ENCODE results near the gene KIF5C. TPM values are rescaled to one million over a fixed set of nuclear protein-coding genes. Genes with fewer than 3 reads are reported as not detected.
A peak's percentile ranks its signal among the peaks of the same experiment; 100 is the strongest.

Gene KIF5C
- total RNA-seq, 1 donor from 2014 or later = 38.9 TPM

DNA sequence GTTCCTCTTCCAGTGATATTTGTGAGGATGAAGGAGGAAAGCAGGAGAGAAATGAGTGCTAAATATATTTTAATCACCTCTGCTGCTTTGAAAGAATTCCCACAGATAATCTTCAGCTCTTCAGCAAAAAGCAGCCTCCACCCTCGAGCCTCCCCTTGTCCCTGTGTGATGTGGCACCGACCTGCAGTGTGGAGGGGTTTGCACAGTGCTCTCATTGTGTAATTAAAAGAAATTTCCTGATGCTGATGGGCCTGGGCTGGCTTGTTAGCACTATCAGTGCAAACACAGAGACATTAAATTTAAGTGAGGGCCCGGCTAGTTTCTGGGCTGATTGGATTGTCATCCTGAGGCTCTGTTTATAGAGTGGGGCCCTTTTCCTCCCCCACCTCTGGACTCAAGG is 53.4 kb downstream of the KIF5C start:
- no peaks in the 10 kb centered on the region for H3K27me3 Mint-ChIP-seq
- TF ChIP-seq, protein P1, sequence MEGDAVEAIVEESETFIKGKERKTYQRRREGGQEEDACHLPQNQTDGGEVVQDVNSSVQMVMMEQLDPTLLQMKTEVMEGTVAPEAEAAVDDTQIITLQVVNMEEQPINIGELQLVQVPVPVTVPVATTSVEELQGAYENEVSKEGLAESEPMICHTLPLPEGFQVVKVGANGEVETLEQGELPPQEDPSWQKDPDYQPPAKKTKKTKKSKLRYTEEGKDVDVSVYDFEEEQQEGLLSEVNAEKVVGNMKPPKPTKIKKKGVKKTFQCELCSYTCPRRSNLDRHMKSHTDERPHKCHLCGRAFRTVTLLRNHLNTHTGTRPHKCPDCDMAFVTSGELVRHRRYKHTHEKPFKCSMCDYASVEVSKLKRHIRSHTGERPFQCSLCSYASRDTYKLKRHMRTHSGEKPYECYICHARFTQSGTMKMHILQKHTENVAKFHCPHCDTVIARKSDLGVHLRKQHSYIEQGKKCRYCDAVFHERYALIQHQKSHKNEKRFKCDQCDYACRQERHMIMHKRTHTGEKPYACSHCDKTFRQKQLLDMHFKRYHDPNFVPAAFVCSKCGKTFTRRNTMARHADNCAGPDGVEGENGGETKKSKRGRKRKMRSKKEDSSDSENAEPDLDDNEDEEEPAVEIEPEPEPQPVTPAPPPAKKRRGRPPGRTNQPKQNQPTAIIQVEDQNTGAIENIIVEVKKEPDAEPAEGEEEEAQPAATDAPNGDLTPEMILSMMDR (conservative IDR thresholded peaks at IDR 0.05) = no peak
- H3K27ac Mint-ChIP-seq = no peak overlapping the region
- no peaks in the 10 kb centered on the region for H3K9me3 Mint-ChIP-seq
- peak overlapping the region; percentile 24 for H3K4me3 Mint-ChIP-seq
- DNase-seq (ENCODE audit: extremely low spot score, unreplicated experiment) = no peak
- peaks cover 46% of the 10 kb centered on the region for H3K4me1 Mint-ChIP-seq (ENCODE audit: unreplicated experiment)
- peaks cover 10% of the 10 kb centered on the region for H3K36me3 Mint-ChIP-seq

DNA sequence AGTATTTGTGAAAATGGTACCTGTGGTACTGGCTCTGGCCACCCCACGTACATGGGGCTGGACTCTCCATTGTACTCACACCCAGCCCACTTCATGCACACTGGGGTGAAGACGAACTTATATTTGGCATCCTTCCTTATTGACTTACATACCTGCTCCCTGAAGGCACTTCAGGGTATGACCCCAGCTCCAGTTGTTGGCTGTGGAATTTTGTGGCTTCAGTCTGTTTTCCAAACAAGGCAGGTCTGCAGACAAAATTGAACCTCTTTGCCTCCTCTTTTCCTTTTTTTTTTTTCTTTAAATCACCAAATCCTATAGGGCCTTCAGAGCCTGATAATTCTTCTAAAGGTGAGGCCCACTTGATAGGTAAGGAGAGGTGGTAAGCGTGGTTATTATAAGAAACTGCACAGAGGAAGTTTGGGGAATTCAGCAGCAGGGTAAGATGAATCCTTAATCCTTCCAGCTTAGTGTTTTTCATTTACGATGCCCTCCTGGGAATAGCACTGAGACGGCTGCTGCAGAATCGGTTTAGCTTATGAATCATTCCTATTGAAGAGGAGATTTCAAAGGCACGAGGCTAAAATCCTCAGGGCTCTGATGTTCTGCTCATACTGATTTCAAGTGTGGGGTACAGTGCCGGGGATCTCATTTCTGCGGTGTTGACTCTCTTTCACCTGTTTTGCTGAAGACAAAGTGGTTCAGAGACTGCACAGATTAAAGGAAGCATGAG is 55.2 kb downstream of the KIF5C start:
- TF ChIP-seq, protein P1 (conservative IDR thresholded peaks at IDR 0.05) = no peak
- no peaks in the 10 kb centered on the region for H3K9me3 Mint-ChIP-seq
- no peaks in the 10 kb centered on the region for H3K27me3 Mint-ChIP-seq
- H3K27ac Mint-ChIP-seq = peak overlapping the region; percentile 27
- peaks cover 50% of the 10 kb centered on the region for H3K4me1 Mint-ChIP-seq (ENCODE audit: unreplicated experiment)
- H3K4me3 Mint-ChIP-seq = peak overlapping the region; percentile 16
- H3K36me3 Mint-ChIP-seq = peaks cover 4% of the 10 kb centered on the region
- DNase-seq (ENCODE audit: extremely low spot score, unreplicated experiment) = no peak

DNA sequence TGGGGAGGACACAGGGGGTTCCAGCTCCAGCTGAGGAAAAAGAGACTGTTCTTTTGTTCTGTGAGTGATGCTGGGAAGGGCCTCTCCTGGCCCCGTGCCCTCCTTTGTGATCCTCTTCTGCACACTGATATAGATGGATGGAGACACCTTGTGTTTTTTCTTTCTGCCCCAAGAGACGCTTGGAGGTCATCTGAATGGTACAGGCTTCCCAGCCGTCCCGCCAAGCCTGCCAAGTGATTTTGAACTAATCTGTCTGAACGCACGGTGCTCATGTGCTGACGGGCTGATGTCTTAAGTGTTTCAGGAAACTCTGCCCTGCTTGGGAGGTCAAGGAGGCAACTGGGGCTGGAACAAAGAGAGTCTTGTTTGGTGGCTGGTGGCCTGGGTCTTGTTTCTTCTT is 57.5 kb downstream of the KIF5C start:
- Mint-ChIP-seq H3K27ac (no peak overlapping the region), H3K9me3 (no peaks in the 10 kb centered on the region), H3K4me3 (no peak overlapping the region), H3K27me3 (no peaks in the 10 kb centered on the region), H3K36me3 (no peaks in the 10 kb centered on the region), H3K4me1 (ENCODE audit: unreplicated experiment) (peaks cover 38% of the 10 kb centered on the region)
- TF ChIP-seq, protein P1 (conservative IDR thresholded peaks at IDR 0.05) = no peak
- no peak for DNase-seq (ENCODE audit: extremely low spot score, unreplicated experiment)

DNA sequence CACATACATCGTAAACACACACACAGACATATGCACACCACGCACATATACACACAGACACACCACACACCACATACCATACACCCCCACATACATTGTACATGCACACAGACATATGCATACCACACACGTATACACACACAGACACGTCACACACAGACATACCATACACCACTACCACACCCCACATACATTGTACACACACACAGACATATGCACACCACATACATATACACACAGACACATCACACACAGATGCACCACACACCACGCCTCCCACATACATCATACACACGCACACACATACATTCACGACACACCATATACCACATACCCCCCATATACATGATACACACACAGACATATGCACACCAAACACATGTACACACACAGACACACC is 58.4 kb downstream of the KIF5C start:
- H3K36me3 Mint-ChIP-seq = no peaks in the 10 kb centered on the region
- TF ChIP-seq, protein P1 (conservative IDR thresholded peaks at IDR 0.05) = no peak
- no peak for DNase-seq (ENCODE audit: extremely low spot score, unreplicated experiment)

GRCh38 chr2:148935791-148936190 is 60.8 kb downstream of the KIF5C start:
- Mint-ChIP-seq H3K4me1 (ENCODE audit: unreplicated experiment) (peaks cover 15% of the 10 kb centered on the region), H3K4me3 (no peak overlapping the region), H3K36me3 (no peaks in the 10 kb centered on the region), H3K27ac (no peak overlapping the region), H3K9me3 (no peaks in the 10 kb centered on the region), H3K27me3 (no peaks in the 10 kb centered on the region)
- TF ChIP-seq, protein P1 (conservative IDR thresholded peaks at IDR 0.05) = no peak
- no peak for DNase-seq (ENCODE audit: extremely low spot score, unreplicated experiment)

More for the DNA sequence above, 58.4 kb downstream of the KIF5C start:
- no peaks in the 10 kb centered on the region for H3K9me3 Mint-ChIP-seq
- H3K4me1 Mint-ChIP-seq (ENCODE audit: unreplicated experiment) = peaks cover 30% of the 10 kb centered on the region
- H3K27ac Mint-ChIP-seq = no peak overlapping the region
- H3K27me3 Mint-ChIP-seq = no peaks in the 10 kb centered on the region
- H3K4me3 Mint-ChIP-seq = no peak overlapping the region
